OCI-M1 (cell line): Measurements from ENCODE around the gene SFT2D1.
"Not testable (repeated sequence)": the region's sequence is repeated elsewhere in the genome, so short reads cannot be mapped to it uniquely, and the experiment has no call there.

ENCODE experiments used
- DNase-seq: peaks from one replicate; lab custom pipeline; 2025; lab: John Stamatoyannopoulos, UW

Gene SFT2D1

DNA sequence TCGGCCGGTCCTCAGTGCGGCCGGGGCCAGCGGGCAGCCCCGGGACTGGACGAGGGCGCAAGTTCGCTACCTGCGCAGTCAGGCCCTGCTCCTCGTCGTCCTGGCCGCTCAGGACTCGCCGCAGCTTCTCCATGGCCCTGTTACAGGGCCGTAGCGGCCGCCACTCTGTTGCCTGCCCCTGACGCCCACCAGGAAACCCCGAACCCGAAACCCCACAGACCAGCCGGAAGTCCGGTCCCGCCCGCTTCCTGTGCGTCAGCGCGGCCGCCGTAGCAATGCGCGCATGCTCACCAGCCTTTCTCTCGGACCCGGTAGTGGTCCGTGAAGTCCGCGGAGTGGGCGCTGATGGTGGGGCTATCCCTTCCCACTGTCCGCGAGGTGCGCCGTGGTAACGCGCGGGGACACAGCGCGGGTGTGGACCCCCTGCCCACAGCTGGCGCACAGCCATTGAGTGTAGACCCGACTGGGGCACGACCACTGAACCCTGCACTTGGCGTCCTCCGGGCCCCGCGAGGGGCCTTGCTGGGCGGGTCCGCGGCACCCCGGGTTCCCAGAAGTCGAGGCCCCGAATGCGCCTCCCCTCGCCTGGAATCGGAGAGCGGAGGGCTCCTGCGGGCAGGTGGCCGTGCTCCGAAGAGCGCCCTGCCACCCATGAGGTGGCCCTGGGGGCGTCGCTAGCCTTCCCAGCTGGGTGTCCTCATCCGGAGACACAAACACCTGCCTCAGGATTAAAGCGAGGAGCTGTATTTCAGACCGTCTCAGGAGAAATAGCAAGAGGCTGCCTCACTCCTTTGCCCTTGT lies at the start of gene SFT2D1:
Gene SFT2D1, minus strand, starts transcription at position 197 of the 801 bp plus-strand sequence. Its CDS starts 64 bp downstream, at position 133.
- DNase-seq, result peak; percentile 91

DNA sequence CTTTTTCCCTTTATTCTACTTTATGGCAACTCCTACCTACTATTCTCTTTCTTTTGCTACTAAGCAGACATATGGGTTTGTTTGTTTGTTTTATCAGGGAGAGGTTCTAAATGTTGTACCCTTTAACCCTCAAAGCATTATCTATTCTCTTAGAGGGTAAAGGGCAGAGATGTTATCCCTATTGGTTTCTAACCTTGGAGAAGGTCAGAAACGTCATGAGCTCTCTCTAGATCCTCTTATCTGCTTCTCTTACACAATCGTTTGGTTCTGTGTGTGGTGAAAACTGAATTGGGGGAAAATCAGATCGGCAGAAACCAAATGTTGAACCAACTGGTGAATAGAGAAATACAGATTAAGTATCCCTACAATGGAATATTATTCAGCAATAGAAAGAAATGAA lies 46.8 kb upstream of the SFT2D1 start:
- DNase-seq, result peak; percentile 9

DNA sequence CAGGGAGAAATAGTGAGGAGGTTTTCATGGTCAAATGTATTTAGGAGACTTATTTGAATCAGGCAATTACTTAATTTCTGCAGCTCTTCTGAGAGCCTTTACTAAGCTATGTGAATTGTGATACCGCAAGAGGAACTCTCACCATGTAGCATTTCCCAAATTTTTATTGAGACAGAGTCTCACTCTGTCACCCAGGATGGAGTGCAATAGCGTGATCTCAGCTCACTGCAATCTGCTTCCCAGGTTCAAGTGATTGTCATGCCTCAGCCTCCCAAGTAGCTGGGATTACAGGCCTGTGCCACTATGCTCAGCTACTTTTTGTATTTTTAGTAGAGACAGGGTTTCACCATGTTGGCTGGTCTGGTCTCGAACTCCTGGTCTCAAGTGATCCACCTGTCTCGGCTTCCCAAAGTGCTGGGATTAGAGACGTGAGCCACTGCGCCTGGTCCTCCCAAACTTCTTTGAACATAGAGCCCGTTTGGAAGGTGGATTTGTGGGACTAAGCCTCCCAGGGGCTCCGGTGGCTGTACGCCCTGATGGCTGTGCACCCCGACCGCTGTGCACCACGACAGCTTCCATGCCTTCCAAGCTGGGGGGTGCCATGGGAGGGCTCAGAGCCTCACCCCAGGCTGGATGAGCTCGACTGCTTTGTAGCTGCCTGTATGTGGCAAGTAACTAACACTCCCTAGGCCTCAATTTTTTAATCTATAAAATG lies 46.1 kb upstream of the SFT2D1 start:
- DNase-seq, result no peak

DNA sequence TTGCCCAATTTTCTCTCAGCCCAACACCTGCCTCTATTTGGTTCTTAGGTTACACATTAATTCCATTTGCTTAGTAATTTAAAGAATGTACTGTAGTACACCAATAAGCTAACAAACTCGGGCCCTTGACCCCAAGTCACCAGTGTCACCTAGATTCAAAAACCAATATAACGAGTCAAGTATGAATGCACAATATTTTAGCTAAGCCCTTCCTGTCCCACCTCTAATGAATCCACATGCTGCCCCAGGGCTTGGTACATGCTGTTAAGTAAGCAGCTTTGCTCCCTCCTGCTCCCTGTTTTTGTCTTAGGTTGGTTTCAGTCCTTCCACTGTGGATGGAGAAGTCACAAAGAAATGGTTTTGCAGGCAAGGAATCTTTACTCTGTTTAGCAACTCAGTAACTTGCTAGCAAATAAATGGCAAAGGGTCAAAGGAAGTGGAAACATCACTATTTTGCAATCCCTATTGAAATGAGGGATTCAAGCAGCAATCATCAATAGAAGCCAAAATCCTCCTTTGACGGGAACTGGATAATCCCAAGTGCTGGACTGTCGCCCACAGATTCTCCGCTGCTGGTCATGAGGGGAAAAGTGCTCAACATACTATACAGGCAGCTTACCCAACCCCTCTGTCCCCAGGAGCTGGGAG lies 45.4 kb upstream of the SFT2D1 start:
- DNase-seq, result no peak

DNA sequence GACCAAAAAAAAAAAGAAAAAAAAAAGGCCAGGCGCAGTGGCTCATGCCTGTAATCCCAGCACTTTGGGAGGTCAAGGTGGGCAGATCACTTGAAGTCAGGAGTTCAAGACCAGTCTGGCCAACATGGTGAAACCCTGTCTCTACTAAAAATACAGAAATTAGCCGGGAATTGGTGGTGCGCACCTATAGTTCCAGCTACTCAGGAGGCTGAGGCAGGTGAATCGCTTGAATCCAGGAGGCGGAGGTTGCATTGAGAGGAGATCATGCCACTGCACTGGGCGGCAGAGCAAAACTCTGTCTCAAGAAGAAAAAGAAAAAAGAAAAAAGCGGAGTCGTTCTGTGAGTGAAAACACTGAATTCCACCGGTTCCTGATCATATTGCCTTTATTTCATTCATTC lies 44.8 kb upstream of the SFT2D1 start:
- not testable (repeated sequence) for DNase-seq

DNA sequence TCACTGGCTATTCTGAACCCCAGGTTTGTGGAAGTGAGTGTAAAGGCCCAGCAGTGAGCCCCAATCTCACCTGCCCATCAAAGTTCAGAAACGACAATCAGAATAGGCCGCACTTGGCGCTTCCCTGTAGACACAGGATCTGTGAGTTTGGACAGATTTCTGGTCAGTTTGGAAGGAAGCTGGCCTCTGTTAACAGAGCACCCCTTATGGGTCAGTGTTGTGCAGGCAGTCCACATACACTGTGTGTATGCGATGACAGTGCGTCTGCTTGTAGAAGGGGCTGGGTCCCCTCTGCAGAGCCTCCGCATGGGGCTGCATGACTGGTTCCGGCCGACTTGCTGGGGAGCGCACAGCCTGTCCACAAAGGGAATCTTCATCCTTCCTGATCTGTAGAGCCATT lies 43.8 kb upstream of the SFT2D1 start:
- no peak for DNase-seq

DNA sequence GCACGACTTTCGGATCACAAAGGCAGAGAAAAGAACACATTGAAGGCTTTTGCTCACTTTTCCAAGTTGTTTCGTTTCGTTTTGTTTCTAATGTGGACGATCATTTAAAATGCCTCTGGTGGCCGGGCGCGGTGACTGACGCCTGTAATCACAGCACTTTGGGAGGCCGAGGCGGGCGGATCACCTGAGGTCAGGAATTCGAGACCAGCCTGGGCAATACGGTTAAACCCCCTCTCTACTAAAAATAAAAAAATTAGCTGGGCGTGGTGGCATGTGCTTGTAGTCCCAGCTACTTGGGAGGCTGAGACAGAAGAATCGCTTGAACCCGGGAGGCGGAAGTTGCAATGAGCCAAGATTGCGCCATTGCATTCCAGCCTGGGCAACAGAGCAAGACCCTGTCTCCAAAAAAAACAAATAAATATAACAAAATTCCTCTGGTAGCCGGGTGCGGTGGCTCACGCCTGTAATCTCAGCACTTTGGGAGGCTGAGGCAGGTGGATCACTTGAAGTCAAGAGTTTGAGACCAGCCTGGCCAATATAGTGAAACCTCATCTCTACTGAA lies 41.5 kb upstream of the SFT2D1 start:
- DNase-seq, result peak; percentile 93

DNA sequence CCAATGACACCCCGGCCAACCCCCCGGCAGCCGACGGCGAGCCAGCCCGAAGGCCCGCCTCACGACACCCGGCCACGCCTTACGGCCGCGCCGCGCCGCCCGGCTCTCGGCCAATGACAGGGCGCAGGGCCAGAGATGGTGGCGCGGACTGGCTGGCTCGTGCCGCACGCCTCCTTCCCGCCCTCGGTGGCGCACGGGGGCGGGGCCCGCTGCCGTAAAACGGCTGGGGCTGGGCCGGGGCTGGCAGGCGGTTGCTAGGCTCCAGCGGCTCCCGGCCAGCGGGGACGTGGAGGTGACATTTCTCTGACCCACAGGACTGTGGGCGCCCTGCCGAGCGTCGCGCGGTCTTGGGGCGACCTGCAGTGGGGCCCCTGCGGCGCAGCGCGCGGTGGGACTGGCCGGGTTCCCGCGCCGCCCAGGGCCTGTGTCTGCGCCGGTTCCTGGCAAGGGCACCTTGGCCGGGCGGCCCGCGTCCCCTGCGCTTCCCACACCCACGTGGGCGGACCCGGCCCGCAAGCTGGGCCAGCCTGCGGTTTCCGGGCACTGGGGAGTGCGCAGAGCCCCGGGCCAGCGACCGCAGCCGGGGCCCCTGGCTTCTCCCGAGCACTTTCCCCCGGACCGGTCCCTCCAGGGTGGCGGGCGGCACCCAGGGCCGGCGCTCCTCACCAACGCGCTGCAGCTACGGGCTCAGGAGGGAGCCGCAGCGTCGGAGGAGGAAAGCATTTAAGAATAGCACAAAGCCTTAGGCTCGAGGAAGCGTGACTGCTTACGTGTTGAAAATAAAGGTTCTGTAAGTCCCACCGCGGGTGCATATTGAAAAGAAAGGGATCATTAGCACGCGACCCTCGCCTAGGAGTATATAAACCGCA lies 40.8 kb upstream of the SFT2D1 start, which contains the start of gene MPC1:
Gene MPC1, minus strand, starts transcription at position 8 of the 869 bp plus-strand sequence. CDS start 64 bp downstream, outside the sequence.
- peak; percentile 99 for DNase-seq

DNA sequence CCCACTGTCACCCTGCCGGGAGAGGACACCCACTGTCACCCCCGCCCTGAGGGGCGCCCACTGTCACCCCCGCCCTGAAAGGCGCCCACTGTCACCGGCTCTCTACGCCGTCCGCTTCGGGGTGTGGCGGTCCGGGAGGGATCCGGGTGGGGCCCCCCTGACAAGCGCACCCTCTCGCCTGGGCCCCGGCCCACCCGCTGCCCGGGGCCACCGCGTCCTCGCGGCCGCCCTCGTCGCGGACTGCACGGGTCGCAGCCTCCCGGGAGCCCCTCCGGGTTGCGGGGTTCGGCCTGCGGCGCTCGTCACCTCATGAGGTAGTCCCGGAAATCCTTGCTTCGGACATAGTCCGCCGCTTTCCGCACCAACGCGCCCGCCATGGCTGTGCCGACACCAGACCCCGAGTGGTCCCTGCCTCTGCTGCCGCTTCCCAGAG lies 40.2 kb upstream of the SFT2D1 start:
- DNase-seq, result no peak

DNA sequence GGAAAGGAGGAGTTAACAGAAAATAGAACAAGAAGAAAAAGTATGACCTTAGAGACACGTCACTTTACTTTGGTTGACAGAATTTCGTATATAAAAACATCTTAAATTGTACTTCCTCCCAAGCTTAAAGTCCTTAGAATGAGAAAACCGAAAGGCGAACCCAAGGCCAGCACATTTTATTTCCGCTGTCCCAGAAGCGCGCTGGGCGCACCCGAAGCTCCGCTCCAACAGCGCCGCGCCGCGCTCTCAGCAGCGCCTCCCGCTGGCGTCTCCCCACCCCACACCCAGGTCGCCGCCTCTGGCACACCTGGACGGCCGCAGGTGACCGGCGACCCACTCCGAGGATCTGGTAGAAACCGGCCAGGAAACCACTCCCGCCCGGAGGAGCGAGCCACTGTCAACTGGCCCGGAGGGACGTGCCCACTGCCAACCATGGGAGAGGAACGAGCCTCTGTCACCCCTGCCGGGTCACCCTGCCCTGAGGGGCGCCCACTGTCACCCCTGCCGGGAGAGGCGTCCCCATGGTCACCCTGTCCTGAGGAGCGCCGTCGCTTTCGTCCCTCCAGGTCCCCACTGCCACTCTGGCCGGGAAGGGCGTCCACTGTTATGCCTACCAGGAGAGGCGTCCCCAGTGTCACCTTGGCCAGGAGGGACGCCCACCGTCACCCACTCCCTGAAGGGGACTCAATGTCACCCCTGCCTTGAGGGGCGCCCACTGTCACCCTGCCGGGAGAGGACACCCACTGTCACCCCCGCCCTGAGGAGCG lies 39.6 kb upstream of the SFT2D1 start:
- DNase-seq, result peak; percentile 89

DNA sequence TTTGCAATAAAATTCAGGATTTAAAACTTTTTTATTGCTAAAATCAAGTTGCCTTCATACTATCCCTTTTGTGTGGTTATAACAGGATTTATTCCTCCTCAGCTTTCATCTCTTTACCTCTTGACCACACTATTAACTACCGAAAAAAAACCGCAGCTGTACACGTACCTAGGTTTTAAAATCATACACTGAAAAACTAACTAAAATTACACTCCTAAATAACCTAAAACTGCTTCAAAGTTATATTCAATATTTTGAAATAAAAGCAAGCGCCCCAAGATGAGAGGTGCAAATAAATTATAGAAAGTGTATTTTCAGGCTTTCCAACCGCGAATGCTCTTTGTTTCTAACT lies 39.0 kb upstream of the SFT2D1 start:
- DNase-seq, result no peak

DNA sequence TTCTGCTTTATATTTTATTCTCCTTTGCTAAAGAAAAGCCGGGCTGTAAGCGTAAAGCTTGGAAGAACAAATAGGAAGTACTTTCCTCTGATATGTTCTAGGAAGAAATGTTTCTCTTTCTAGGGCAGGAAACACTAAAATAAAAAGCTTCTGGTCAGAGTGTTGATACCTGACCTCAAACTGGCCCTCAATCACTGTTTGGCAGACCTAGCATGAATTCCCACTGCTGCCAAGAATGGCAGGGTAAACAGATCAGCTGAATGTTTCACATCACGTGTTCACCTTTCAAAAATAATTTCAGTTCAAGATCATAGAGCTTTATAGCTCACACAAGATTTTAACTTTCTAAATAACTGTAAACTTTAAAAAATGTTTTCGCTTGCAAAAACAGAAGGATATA lies 37.5 kb upstream of the SFT2D1 start:
- DNase-seq, result no peak

DNA sequence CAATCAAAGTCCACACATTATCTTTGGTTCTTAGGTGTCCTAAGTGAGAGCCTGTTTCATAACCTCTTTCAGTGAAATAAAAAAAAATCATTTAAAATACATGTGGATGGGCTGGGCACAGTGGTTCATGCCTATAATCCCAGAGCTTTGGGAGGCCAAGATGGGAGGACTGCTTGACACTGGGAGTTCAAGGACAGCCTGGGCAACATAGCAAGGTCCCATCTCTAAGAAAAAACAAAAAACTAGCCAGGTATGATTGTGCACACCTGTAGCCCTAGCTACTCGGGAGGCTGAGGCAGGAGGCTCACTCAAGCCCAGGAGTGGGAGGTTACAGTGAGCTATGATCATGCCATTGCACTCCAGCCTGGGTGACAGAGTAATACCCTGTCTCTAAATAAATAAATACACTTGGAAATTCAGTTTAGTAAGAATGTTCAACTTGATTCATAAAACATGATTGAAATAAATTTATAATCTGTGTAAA lies 36.8 kb upstream of the SFT2D1 start:
- DNase-seq, result no peak

DNA sequence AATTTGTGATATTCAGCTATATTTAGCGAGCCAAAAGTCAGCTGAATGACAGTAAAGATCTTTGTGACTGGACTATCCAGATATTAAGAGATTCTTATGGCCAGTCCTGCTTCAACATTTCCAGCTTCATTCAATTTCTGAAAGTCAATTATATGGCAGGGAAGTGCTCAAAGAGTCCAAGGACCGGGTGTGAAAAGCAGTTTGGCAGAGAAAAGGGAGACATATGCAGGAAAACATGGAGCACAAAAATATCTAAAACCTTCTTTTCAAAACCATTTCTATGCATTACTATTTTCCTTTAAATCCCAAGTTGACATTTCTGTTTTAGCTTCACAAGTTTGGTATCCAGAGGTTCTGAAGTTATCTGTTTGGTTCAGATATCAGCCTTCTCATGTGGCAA lies 35.4 kb upstream of the SFT2D1 start:
- DNase-seq, result no peak

DNA sequence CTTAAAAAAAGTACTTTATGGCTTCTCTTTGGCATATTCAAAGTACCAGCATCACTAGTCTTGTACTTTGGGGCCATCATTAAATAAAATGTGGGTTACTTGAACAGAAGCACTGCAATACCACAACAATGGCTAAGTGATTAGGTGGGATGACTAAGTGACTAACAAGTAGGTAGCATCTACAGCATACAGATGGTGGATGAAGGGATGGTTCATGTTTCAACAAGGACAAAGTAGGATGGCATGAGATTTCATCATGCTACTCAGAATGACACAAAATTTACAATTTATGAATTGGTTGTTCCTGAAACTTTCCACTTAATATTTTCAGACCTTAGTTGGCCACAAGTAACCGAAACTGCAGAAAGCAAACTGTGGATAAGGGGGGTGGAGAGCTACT lies 32.7 kb upstream of the SFT2D1 start:
- no peak for DNase-seq

DNA sequence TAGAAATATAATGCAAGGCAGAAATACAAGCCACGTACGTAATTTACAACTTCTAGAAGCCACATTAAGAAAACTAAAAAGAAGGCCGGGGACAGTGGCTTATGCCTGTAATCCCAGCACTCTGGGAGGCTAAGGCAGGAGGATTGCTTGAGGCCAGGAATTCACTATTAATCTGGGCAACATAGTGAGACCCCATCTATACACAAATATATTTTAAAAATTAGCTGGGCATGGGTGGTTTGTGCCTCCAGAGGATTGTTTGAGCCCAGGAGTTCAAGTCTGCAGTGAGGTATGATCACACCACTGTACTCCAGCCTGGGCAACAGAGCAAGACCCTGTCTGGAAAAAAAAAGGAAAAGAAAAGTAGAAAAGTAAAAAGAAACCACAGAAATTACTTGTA lies 28.1 kb upstream of the SFT2D1 start:
- no peak for DNase-seq

DNA sequence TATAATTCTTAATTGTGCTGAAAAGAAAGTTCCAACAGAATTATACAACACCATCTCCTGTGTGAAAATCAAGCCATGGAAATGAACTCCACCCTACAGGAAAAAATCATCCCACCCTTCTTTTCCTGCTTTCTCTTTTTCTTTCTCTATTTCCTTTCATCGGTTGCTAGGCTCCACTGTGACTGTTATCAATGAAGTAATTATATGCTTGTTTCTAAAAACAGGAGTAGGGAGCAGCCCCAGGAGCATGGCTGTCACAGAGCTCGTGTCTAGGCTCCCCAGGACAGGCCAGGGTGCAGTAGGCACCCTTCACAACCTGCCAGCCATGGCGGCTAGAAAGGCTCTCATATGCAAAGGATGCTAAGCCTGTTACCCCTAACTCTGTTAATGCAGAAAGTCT lies 27.4 kb upstream of the SFT2D1 start:
- DNase-seq, result no peak

DNA sequence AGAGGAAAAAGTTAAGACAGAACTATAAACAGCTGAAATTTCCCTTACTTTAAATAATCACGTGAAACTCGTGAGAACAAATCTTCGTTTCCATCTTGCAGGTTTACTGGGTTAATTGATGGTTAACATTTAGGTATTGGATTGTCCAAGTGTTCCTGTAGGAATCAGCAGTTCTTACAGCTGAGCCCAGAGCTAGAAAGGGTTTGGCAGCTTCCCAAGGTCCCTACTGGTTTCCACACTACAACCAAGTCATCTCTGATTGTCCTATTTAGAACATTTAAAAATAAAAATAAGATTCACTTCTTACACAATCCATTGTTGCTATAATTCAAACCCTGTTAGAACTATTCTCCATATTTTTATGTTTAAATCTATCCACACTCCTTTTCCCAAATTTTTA lies 24.6 kb upstream of the SFT2D1 start:
- no peak for DNase-seq

DNA sequence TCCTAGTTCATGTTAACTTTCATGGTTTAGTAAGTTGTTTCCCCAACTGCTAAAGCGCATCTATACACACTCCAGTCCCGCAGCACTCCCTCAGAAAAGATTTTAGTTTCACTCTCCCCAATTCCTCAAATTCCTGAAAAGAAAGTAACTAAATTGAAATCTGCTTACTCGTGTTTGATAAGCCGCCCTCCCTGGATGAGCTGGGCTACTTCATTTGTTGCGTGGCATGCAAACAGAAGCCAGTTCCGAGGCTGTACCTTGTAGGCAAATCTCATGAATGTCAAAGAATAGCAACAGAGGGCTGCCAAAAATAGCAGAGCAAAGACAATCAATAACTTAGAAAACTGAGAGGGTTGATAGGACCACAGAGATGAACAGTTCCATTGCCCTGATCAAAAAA lies 23.5 kb upstream of the SFT2D1 start:
- DNase-seq, result no peak

DNA sequence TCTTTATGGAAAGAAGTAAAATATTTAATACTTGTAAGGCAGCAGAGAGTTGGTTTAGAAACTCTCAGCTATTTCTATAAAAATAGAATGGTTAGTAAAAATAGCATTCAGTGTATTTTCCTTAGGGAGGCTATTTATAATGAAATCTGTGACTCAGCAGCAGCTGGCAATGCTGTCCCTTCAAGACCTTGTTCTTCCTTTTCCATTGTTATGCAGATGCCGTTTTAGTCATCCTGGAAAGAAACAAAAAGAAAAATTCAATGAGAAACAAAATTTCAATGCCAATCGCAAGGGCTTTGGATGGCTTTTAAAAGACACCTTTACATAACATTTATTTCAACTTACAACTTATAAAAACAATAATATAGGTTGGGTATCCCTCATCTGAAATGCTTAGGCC lies 22.9 kb upstream of the SFT2D1 start:
- DNase-seq, result no peak

DNA sequence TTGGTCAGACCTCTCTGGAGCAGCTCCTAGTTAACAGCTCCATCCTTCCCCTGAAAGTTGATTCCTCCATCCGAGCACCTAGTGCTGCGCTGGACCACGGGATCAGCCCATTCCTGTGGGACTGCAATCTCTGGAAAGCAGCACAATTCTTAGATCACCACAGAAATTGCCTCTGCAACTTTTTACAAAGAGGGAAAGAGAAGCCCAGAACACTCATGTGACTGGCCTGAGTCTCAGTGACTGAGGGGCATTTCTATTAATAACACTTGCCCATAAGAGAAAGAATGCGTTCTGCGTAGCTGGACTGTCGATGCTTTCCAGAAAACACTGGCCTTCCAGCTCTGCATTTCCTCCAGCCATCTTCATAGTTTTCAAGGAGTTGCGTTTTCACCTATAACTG lies 22.1 kb upstream of the SFT2D1 start:
- no peak for DNase-seq
